SK-N-SH (cell line): Measurements from ENCODE around the gene TNFAIP3. TPM values are rescaled to one million over a fixed set of nuclear protein-coding genes. Genes with fewer than 3 reads are reported as not detected.

Experiments used
- CTCF ChIA-PET: fragments of 300-600, 350-600 bp; formaldehyde crosslinking; extraction: SDS; loops from one replicate; lab custom pipeline; 2021; lab: Yijun Ruan, JAX
- POLR2A ChIA-PET: fragments of 350-600 bp; sonication (Branson Sonifier 250); formaldehyde crosslinking; extraction: SDS; loops from one replicate; lab custom pipeline; 2020; ENCODE audit warnings: antibody characterized with exemption, inconsistent platforms; lab: Yijun Ruan, JAX
- DNase-seq: peaks from one replicate; pipeline ENCODE4 v3.0.0; 2012
- H2AFZ ChIP-seq: fragments of 200-600 bp; sonication (generic); 2 replicates; pipeline ENCODE4 v1.8.1; 2016; ENCODE audit warnings: antibody characterized with exemption, mild to moderate bottlenecking, low read depth
- H3F3A ChIP-seq: fragments of 200-600 bp; sonication (generic); replicated peaks from 2 replicates; pipeline ENCODE3; 2016; ENCODE audit warnings: antibody characterized with exemption, mild to moderate bottlenecking; ENCODE audit not compliant: insufficient read depth
- H3K27ac ChIP-seq, 2 experiments: fragments of 200-500 bp in 1 of 2; fragments of 200-600 bp in 1 of 2; sonication (Bioruptor generic) in 1 of 2; sonication (generic), shearing (Covaris generic) in 1 of 2; 2 replicates each; pipeline versions ENCODE4 v1.5.1 to v1.6.1; 2014 to 2016; ENCODE audit warnings: low read depth in 2 of 2, inconsistent platforms in 1 of 2, low read length in 1 of 2, mild to moderate bottlenecking in 1 of 2, mixed read lengths in 1 of 2
- H3K27me3 ChIP-seq: fragments of 200-600 bp; sonication (generic), shearing (Covaris generic); 2 replicates; pipeline ENCODE4 v1.6.1; 2016; ENCODE audit warnings: mixed run types; ENCODE audit not compliant: insufficient read depth
- H3K36me3 ChIP-seq, 2 experiments: fragments of 200-500 bp in 1 of 2; fragments of 200-600 bp in 1 of 2; sonication (Bioruptor generic) in 1 of 2; sonication (generic) in 1 of 2; replicated peaks in 1 of 2; 2 replicates each; pipeline versions ENCODE3 to v1.5.1; 2014 to 2016; ENCODE audit warnings: low read length in 1 of 2, mild to moderate bottlenecking in 1 of 2; ENCODE audit not compliant: insufficient read depth in 2 of 2, control insufficient read depth in 1 of 2
- H3K4me1 ChIP-seq, 2 experiments: fragments of 200-500 bp in 1 of 2; fragments of 200-600 bp in 1 of 2; sonication (Bioruptor generic) in 1 of 2; sonication (generic), shearing (Covaris generic) in 1 of 2; 2 replicates each; pipeline versions ENCODE4 v1.5.1 to v1.6.1; 2014 to 2016; ENCODE audit warnings: low read depth in 1 of 2, low read length in 1 of 2, mixed run types in 1 of 2; ENCODE audit not compliant: insufficient read depth in 2 of 2, control insufficient read depth in 1 of 2
- H3K4me2 ChIP-seq: fragments of 200-600 bp; sonication (generic), shearing (Covaris generic); 2 replicates; pipeline ENCODE4 v1.6.1; 2017; ENCODE audit warnings: mixed run types
- H3K4me3 ChIP-seq, 2 experiments: fragments of 200-500 bp in 1 of 2; fragments of 200-600 bp in 1 of 2; sonication (Bioruptor generic) in 1 of 2; sonication (generic), shearing (Covaris generic) in 1 of 2; 2 replicates each; pipeline versions ENCODE4 v1.5.1 to v1.8.1; 2014 to 2016; ENCODE audit warnings: low read depth in 2 of 2, inconsistent platforms in 1 of 2, low read length in 1 of 2, mild to moderate bottlenecking in 1 of 2, mixed read lengths in 1 of 2, moderate library complexity in 1 of 2
- H3K79me2 ChIP-seq: fragments of 200-600 bp; sonication (generic); 2 replicates; pipeline ENCODE4 v1.8.1; 2017; ENCODE audit warnings: mild to moderate bottlenecking; ENCODE audit not compliant: insufficient read depth
- H3K9ac ChIP-seq: fragments of 200-600 bp; sonication (generic); 2 replicates; pipeline ENCODE4 v1.6.1; 2017; ENCODE audit warnings: mixed run types
- H3K9me2 ChIP-seq: fragments of 200-600 bp; sonication (generic); 2 replicates; pipeline ENCODE4 v1.6.1; 2017; ENCODE audit warnings: mixed run types
- H3K9me3 ChIP-seq: fragments of 200-600 bp; sonication (generic); 2 replicates; pipeline ENCODE4 v1.6.1; 2017; ENCODE audit warnings: mixed run types, mild to moderate bottlenecking, moderate library complexity
- H4K20me1 ChIP-seq: fragments of 200-600 bp; sonication (generic); 2 replicates; pipeline ENCODE4 v1.6.1; 2017; ENCODE audit warnings: mild to moderate bottlenecking, mixed run types; ENCODE audit not compliant: insufficient read depth
- ELF1 ChIP-seq: IDR thresholded peaks from 2 replicates; pipeline ENCODE4 v1.4.0; 2012
- EZH2phosphoT487 ChIP-seq: fragments of 200-600 bp; sonication (generic); IDR thresholded peaks from 2 replicates; pipeline ENCODE4 v1.6.1; 2017; ENCODE audit warnings: low read depth, mixed run types, mild to moderate bottlenecking, antibody characterized with exemption, moderate library complexity, borderline replicate concordance
- FOSL2 ChIP-seq: IDR thresholded peaks from 2 replicates; pipeline ENCODE4 v1.4.0; 2012; ENCODE audit warnings: low read depth, mild to moderate bottlenecking, moderate library complexity, borderline replicate concordance
- FOXJ3 ChIP-seq: sonication (generic); formaldehyde crosslinking; IDR thresholded peaks from 2 replicates; pipeline ENCODE4 v1.5.1; 2020; ENCODE audit warnings: mild to moderate bottlenecking, missing genetic modification reagents
- FOXM1 ChIP-seq: IDR thresholded peaks from 2 replicates; pipeline ENCODE4 v1.4.0; 2012; ENCODE audit warnings: low read depth, mild to moderate bottlenecking
- GATA2 ChIP-seq: sonication (generic); formaldehyde crosslinking; IDR thresholded peaks from 2 replicates; pipeline ENCODE4 v1.5.0; 2020; ENCODE audit warnings: mild to moderate bottlenecking, missing genetic modification reagents
- MEF2A ChIP-seq: IDR thresholded peaks from 2 replicates; pipeline ENCODE4 v1.4.0; 2012; ENCODE audit warnings: low read depth, borderline replicate concordance
- NFIC ChIP-seq: IDR thresholded peaks from 2 replicates; pipeline ENCODE4 v1.4.0; 2012; ENCODE audit warnings: borderline replicate concordance
- POLR2AphosphoS5 ChIP-seq: IDR thresholded peaks from 2 replicates; pipeline ENCODE4 v1.6.1; 2012; ENCODE audit warnings: low read depth, low read length
- RXRA ChIP-seq: IDR thresholded peaks from 2 replicates; pipeline ENCODE4 v1.4.0; 2012; ENCODE audit warnings: low read depth, mild to moderate bottlenecking, borderline replicate concordance
- SMC3 ChIP-seq: IDR thresholded peaks from 2 replicates; pipeline ENCODE4 v1.6.1; 2012; ENCODE audit warnings: low read depth, low read length, improper control_type of control experiment
- TAF1 ChIP-seq: IDR thresholded peaks from 2 replicates; pipeline ENCODE4 v1.6.1; 2012; ENCODE audit warnings: low read depth, mild to moderate bottlenecking, low read length, moderate library complexity, borderline replicate concordance
- TEAD4 ChIP-seq: IDR thresholded peaks from 2 replicates; pipeline ENCODE4 v1.4.0; 2012; ENCODE audit warnings: mild to moderate bottlenecking, borderline replicate concordance; ENCODE audit not compliant: insufficient read depth
- ZBTB33 ChIP-seq: IDR thresholded peaks from 2 replicates; pipeline ENCODE4 v1.4.0; 2012; ENCODE audit warnings: low read depth, borderline replicate concordance
- WGBS: methylation state at CpG from one replicate; pipeline ENCODE4 v1.1.6; 2017; ENCODE audit warnings: low lambda C conversion rate; 5-methylcytosine and 5-hydroxymethylcytosine counted together
- polyA plus RNA-seq, 3 experiments: library from polyadenylated mRNA; depleted of rRNA; stranded (reverse); fragments of >200 nt; gene quantifications; 2 replicates each; pipeline ENCODE4 v1.2.3, GENCODE V29; 2012
- TF ChIP-seq, protein P1 (sequence below): IDR thresholded peaks from 2 replicates; pipeline ENCODE4 v1.6.1; 2012; ENCODE audit warnings: mild to moderate bottlenecking, low read depth, low read length, moderate library complexity
- TF ChIP-seq, protein P2 (sequence below): fragments of 150-350 bp; IDR thresholded peaks from 2 replicates; pipeline ENCODE4 v1.6.1; 2016; ENCODE audit warnings: mild to moderate bottlenecking, low read depth, low read length
- TF ChIP-seq, protein P3 (sequence below): fragments of 150-350 bp; IDR thresholded peaks from 2 replicates; pipeline ENCODE4 v1.6.1; 2017; ENCODE audit warnings: antibody characterized with exemption, low read length, low read depth, borderline replicate concordance
- TF ChIP-seq, protein P4 (sequence below): IDR thresholded peaks from 2 replicates; pipeline ENCODE4 v1.4.0; 2012; ENCODE audit warnings: low read depth, borderline replicate concordance
- TF ChIP-seq, protein P5 (sequence below): IDR thresholded peaks from 2 replicates; pipeline ENCODE4 v1.4.0; 2012; ENCODE audit warnings: low read depth

The TNFAIP3 gene
- polyA plus RNA-seq, 1 of the 3 experiments (the other 2 are of a cell fraction): 1.0 TPM

GRCh38 chr6:137894779-137895385 lies 27.8 kb downstream of the TNFAIP3 start:
- 8% methylated on average over 4 of the region's 4 CpGs for WGBS

More at GRCh38 chr6:137894779-137895385, 27.8 kb downstream of the TNFAIP3 start:
- no peak overlapping the region for H3K4me3 ChIP-seq
- DNase-seq: no peak
- no peaks in the 10 kb centered on the region for H3K4me1 ChIP-seq
- H3K4me2 ChIP-seq: no peak overlapping the region
- ChIA-PET POLR2A (no interaction called here), CTCF (no interaction called here)
- no peaks in the 10 kb centered on the region for H3K79me2 ChIP-seq
- H3K9me3 ChIP-seq: no peaks in the 10 kb centered on the region
- H3F3A ChIP-seq: no peaks in the 10 kb centered on the region
- H4K20me1 ChIP-seq: no peaks in the 10 kb centered on the region
- no peak overlapping the region for H3K27ac ChIP-seq
- no peaks in the 10 kb centered on the region; the same call in 1 of the 2 replicates for H3K27me3 ChIP-seq
- no peak overlapping the region for H3K9ac ChIP-seq
- H2AFZ ChIP-seq: no peak overlapping the region
- no peaks in the 10 kb centered on the region for H3K36me3 ChIP-seq
- no peaks in the 10 kb centered on the region for H3K9me2 ChIP-seq
- TF ChIP-seq FOXJ3 (CRISPR knock-in tag): no peak
- TF ChIP-seq, protein P1, sequence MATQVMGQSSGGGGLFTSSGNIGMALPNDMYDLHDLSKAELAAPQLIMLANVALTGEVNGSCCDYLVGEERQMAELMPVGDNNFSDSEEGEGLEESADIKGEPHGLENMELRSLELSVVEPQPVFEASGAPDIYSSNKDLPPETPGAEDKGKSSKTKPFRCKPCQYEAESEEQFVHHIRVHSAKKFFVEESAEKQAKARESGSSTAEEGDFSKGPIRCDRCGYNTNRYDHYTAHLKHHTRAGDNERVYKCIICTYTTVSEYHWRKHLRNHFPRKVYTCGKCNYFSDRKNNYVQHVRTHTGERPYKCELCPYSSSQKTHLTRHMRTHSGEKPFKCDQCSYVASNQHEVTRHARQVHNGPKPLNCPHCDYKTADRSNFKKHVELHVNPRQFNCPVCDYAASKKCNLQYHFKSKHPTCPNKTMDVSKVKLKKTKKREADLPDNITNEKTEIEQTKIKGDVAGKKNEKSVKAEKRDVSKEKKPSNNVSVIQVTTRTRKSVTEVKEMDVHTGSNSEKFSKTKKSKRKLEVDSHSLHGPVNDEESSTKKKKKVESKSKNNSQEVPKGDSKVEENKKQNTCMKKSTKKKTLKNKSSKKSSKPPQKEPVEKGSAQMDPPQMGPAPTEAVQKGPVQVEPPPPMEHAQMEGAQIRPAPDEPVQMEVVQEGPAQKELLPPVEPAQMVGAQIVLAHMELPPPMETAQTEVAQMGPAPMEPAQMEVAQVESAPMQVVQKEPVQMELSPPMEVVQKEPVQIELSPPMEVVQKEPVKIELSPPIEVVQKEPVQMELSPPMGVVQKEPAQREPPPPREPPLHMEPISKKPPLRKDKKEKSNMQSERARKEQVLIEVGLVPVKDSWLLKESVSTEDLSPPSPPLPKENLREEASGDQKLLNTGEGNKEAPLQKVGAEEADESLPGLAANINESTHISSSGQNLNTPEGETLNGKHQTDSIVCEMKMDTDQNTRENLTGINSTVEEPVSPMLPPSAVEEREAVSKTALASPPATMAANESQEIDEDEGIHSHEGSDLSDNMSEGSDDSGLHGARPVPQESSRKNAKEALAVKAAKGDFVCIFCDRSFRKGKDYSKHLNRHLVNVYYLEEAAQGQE: no peak
- TF ChIP-seq FOSL2: no peak
- no peak for TF ChIP-seq ZBTB33
- TF ChIP-seq FOXM1: no peak
- TF ChIP-seq, protein P2, sequence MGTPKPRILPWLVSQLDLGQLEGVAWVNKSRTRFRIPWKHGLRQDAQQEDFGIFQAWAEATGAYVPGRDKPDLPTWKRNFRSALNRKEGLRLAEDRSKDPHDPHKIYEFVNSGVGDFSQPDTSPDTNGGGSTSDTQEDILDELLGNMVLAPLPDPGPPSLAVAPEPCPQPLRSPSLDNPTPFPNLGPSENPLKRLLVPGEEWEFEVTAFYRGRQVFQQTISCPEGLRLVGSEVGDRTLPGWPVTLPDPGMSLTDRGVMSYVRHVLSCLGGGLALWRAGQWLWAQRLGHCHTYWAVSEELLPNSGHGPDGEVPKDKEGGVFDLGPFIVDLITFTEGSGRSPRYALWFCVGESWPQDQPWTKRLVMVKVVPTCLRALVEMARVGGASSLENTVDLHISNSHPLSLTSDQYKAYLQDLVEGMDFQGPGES: no peak
- TF ChIP-seq RXRA: no peak
- no peak for TF ChIP-seq SMC3
- TF ChIP-seq, protein P3, sequence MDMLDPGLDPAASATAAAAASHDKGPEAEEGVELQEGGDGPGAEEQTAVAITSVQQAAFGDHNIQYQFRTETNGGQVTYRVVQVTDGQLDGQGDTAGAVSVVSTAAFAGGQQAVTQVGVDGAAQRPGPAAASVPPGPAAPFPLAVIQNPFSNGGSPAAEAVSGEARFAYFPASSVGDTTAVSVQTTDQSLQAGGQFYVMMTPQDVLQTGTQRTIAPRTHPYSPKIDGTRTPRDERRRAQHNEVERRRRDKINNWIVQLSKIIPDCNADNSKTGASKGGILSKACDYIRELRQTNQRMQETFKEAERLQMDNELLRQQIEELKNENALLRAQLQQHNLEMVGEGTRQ: no peak
- TF ChIP-seq ELF1: no peak
- no peak for TF ChIP-seq TAF1
- TF ChIP-seq, protein P4, sequence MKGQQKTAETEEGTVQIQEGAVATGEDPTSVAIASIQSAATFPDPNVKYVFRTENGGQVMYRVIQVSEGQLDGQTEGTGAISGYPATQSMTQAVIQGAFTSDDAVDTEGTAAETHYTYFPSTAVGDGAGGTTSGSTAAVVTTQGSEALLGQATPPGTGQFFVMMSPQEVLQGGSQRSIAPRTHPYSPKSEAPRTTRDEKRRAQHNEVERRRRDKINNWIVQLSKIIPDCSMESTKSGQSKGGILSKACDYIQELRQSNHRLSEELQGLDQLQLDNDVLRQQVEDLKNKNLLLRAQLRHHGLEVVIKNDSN: no peak
- TF ChIP-seq NFIC: no peak
- TF ChIP-seq POLR2AphosphoS5: no peak
- TF ChIP-seq, protein P5, sequence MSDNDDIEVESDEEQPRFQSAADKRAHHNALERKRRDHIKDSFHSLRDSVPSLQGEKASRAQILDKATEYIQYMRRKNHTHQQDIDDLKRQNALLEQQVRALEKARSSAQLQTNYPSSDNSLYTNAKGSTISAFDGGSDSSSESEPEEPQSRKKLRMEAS: no peak
- no peak for TF ChIP-seq TEAD4
- no peak for TF ChIP-seq GATA2
- no peak for TF ChIP-seq MEF2A
- no peak for TF ChIP-seq EZH2phosphoT487
